GM19463 (cell line): ENCODE data around the gene IDUA.
"Not testable (repeated sequence)": the region's sequence is repeated elsewhere in the genome, so short reads cannot be mapped to it uniquely, and the experiment has no call there.

Source experiments
- ATAC-seq: cut with Tn5 transposase; IDR thresholded peaks from one replicate; pipeline ENCODE4 v1.9.1; 2021; ENCODE audit warnings: mild to moderate bottlenecking, moderate library complexity; ENCODE audit not compliant: unreplicated experiment

Gene IDUA

DNA sequence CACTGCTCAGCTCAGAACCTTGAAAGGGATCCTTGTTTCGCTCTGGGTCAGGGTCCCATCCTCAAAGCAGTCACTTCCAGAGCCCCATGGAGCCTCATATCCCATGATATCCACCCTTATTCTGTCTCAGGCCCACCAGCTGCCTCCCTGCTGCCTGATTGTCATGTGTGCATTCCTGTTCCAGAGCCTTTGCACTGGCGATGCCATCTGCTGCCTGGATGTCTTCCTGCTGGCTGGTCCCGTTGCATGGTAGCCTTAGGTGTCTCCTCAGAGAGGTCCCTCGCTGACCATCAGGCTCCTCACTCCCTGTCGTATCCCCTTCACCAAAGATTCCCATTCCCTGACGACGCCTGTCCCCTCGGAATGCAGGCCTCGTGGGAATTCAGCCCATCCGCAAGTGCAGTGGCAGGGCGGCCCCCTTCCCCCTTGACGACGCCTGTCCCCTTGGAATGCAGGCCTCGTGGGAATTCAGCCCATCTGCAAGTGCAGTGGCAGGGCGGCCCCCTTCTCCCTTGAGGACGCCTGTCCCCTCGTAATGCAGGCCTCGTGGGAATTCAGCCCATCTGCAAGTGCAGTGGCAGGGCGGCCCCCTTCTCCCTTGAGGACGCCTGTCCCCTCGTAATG lies 12.5 kb downstream of the IDUA start:
- ATAC-seq: not testable (repeated sequence)

GRCh38 chr4:999882-1000425 lies 13.1 kb downstream of the IDUA start:
- ATAC-seq: no peak

DNA sequence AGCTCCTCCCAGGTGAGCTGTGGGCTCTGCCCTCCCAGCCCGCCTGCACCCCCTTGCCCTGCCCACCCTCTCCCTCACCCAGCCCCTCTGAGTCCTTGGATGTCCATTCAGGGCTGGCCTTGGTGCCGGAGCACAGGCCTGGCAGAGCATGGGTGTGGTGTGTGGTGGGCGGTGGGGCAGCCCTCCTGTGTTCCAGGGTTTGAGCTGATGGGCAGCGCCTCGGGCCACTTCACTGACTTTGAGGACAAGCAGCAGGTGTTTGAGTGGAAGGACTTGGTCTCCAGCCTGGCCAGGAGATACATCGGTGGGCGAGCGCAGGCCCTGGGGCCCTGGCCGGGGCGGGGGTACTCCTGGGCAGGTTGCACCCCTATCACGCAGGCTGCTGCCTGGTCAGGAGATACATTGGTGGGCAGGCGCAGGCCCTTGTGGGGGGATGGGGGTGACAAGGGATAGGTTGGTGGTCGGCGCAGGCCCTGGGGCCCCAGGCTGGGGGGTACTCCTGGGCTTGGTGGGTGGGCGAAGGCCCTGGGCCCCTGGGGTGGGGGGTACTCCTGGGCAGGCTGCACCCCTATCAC lies 13.9 kb downstream of the IDUA start:
- no peak for ATAC-seq

DNA sequence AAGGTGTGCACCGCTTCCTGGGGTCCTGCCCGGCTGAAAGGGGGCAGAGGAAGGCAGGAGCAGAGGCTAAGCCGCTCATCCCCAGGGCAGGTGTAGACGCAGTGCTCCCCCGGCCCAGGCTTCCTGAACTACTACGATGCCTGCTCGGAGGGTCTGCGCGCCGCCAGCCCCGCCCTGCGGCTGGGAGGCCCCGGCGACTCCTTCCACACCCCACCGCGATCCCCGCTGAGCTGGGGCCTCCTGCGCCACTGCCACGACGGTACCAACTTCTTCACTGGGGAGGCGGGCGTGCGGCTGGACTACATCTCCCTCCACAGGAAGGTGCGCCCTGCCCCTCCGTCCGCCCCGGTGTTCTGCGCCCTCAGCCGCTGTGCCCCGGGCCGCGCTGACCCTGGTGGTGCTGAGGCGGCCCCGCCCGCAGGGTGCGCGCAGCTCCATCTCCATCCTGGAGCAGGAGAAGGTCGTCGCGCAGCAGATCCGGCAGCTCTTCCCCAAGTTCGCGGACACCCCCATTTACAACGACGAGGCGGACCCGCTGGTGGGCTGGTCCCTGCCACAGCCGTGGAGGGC lies 14.8 kb downstream of the IDUA start:
- ATAC-seq: no peak

GRCh38 chr4:1002131-1002630 lies 15.3 kb downstream of the IDUA start:
- no peak for ATAC-seq

DNA sequence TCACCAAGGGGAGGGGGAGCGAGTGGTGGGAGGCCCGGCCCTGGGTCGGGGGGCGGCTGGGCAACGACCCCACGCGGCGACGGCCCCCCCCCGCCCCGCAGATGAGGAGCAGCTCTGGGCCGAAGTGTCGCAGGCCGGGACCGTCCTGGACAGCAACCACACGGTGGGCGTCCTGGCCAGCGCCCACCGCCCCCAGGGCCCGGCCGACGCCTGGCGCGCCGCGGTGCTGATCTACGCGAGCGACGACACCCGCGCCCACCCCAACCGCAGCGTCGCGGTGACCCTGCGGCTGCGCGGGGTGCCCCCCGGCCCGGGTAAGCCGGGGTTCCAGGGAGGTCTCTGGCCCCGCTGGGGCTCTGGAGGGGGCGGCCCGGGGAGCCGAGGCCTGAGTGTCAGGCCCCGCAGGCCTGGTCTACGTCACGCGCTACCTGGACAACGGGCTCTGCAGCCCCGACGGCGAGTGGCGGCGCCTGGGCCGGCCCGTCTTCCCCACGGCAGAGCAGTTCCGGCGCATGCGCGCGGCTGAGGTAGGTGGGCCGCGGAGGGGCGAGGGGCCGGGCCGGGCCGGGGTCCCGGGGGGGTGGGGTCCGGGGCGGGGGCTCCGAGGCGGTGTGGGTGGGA lies 15.9 kb downstream of the IDUA start:
- no peak for ATAC-seq

GRCh38 chr4:1003271-1004070 lies 16.6 kb downstream of the IDUA start:
- no peak for ATAC-seq

DNA sequence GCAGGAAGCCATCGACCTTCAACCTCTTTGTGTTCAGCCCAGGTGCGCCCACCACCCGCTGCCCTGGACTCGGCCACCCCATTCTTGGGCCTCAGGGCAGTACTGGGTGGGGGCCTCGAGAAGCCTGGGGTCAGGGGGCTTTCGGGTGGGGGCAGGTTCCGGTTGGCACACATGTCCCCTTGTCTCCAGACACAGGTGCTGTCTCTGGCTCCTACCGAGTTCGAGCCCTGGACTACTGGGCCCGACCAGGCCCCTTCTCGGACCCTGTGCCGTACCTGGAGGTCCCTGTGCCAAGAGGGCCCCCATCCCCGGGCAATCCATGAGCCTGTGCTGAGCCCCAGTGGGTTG lies 17.2 kb downstream of the IDUA start:
- no peak for ATAC-seq

GRCh38 chr4:1004557-1005485 lies 18.0 kb downstream of the IDUA start:
- no peak for ATAC-seq

DNA sequence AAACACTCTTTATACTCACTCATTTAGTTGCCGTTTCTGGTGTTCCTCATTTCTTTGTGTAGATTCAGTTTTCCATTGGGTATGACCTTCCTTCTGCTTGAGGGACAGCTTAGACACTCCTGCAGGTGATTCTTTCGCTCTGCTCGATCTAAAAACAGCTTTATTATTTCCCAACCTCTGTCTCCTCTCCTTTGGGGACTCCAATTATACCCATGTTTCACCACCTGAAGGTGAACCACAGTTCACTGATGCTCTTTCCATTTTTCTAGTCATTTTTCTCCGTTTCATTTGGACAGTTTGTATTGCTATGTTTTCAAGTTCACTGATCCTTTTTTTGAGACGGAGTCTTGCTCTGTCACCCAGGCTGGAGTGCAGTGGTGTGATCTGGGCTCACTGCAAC lies 20.0 kb downstream of the IDUA start:
- no peak for ATAC-seq

DNA sequence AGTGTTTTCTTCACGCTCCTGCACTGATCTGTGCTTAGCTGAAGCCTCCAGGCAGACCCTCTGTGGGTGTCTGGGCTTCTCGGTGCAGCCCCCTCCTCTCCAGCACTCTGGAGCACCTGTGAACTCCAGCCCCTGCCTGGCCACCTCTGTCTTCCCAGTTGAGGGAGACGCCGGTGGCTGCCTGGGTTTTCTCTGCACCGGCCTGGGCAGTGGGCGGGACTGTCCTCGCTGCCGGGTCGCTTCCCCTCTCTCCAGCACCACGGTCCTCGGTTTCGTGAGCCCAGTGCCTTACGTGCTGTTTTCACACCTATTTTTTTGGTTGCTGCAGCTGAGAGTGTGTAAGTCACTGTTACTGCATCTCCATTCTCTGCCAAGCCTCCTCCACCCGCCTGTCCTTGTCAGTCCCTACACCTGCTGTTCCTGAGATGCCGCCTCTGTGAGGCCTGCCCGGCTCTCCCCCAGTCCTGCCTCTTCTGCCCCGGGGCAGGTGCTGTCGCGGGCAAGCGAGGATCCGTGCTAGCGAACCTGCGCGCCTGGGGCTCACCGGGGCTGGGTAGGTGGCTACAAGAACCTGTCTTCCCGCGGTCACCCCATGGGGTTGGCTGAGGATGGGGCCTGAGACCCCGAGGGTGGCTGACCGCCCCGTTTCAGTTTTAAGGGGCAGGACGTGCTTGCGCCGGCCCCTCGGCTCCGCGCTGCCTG lies 22.1 kb downstream of the IDUA start:
- no peak for ATAC-seq

- peak; percentile 28 for ATAC-seq
These were observed 22.9 kb downstream of the IDUA start for GRCh38 chr4:1009542-1010394.

GRCh38 chr4:1010395-1011021 lies 23.7 kb downstream of the IDUA start:
- no peak for ATAC-seq

DNA sequence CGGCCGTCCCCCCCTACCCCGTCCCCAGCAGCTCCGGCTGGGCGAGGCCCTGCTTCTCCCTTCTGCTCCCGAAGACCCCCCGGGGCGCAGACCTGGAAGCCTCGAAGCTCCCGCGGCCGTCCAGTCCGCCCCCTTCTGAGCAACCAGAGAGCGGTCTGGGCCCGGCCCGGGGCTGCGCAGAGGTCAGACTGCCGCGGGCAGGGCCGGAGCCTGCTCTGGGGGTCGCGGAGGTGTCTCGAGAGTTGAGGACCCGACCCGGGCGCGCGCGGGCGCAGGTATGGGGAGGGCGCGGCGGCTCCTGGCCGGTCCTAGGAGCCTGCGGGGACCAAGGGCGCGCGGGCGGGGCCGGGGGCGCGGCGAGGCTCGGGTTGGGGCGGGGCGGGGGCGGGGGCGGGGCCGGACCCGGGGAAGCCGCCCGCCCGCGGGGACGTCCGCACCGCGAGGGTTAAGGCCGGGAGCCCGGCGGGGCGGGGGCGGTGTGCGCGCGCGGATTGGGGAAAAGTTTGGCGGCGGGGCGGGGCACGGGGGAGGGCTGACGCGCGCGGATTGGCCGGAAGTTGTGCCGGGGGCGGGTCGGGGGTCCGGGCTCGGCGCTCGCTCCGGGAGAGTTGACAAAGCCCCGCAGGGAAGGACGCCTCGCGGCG lies 24.3 kb downstream of the IDUA start, which contains the start of gene FGFRL1:
TSS of gene FGFRL1 (plus strand) at position 605 of the 644 bp plus-strand sequence. CDS start 860 bp downstream, outside the sequence.
- peak; percentile 50 for ATAC-seq

DNA sequence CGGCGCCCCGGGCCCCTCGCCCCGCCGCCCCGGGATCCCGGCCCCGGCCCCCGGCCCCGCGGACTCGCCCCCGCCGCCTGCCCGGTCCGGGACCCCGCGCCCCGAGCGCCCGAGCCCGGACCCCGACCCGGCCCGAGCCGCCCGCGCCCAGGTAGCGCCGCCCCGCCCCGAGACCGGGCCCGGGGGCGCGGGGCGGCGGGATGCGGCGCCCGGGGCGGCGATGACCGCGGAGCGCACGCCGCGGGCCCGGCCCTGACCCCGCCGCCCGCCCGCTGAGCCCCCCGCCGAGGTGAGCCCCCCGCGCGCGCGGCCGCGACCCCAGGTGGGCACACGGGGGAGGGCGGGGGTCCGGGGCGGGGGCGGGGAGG lies 24.8 kb downstream of the IDUA start:
- ATAC-seq: peak; percentile 7

GRCh38 chr4:1012034-1012739 lies 25.3 kb downstream of the IDUA start:
- no peak for ATAC-seq
